A549 (cell line): Measurements from ENCODE around the gene KIR2DL4. TPM values are rescaled to one million over a fixed set of nuclear protein-coding genes. Genes with fewer than 3 reads are reported as not detected.
A peak's percentile ranks its signal among the peaks of the same experiment; 100 is the strongest.

Experiments
- ATAC-seq, 2 experiments: fragments of 200-7000 bp in 1 of 2; fragments of >200 bp in 1 of 2; cut with Nextera tagmentation in 1 of 2; cut with Tn5 transposase in 1 of 2; 3 replicates each; pipeline versions ENCODE4 v1.8.0 to v1.9.1; 2018 to 2020; ENCODE audit warnings: mild to moderate bottlenecking in 1 of 2, moderate library complexity in 1 of 2
- CTCF ChIA-PET: fragments of 300-600 bp; sonication (Branson Sonifier 250); formaldehyde crosslinking; extraction: SDS; loops from one replicate; lab custom pipeline; 2021; ENCODE audit warnings: antibody characterized with exemption, inconsistent platforms; lab: Yijun Ruan, JAX
- POLR2A ChIA-PET: fragments of 350-600 bp; formaldehyde crosslinking; extraction: SDS; loops from one replicate; lab custom pipeline; 2021; ENCODE audit warnings: antibody characterized with exemption, inconsistent platforms; lab: Yijun Ruan, JAX
- DNase-seq, 2 experiments: peaks; one replicate each; pipeline versions ENCODE4 v3.0.0 to v3.0.0-alpha.2; 2011 to 2016; ENCODE audit warnings: low read depth in 1 of 2, low spot score in 1 of 2
- FAIRE-seq: peaks from 2 replicates; lab custom pipeline; 2011; peaks lifted over from hg19 to GRCh38; lab: Jason Lieb, UNC
- H3K27ac ChIP-seq, 2 experiments: fragments of >200 bp; sonication (Bioruptor Twin); formaldehyde crosslinking; 3 replicates each; pipeline ENCODE4 v1.5.1; 2016 to 2017
- H3K4me1 ChIP-seq: fragments of >200 bp; sonication (Bioruptor Twin); formaldehyde crosslinking; 3 replicates; pipeline ENCODE4 v1.6.1; 2016
- H3K4me2 ChIP-seq: fragments of >200 bp; sonication (Bioruptor Twin); formaldehyde crosslinking; 3 replicates; pipeline ENCODE4 v1.6.1; 2016
- H3K4me3 ChIP-seq: fragments of >200 bp; sonication (Bioruptor Twin); formaldehyde crosslinking; 3 replicates; pipeline ENCODE4 v1.5.1; 2016
- H3K9me3 ChIP-seq: fragments of >200 bp; sonication (Bioruptor Twin); formaldehyde crosslinking; 3 replicates; pipeline ENCODE4 v1.6.1; 2016
- CBX2 ChIP-seq: fragments of 200-600 bp; sonication (generic); IDR thresholded peaks from 2 replicates; pipeline ENCODE4 v1.6.1; 2016; ENCODE audit warnings: low read depth, mild to moderate bottlenecking, borderline replicate concordance
- CBX8 ChIP-seq: fragments of 200-600 bp; sonication (generic); IDR thresholded peaks from 2 replicates; pipeline ENCODE4 v1.6.1; 2016
- CEBPB ChIP-seq, 2 experiments: fragments of >200 bp in 1 of 2; sonication (Bioruptor Twin) in 1 of 2; formaldehyde crosslinking in 1 of 2; IDR thresholded peaks; 2 replicates each; pipeline ENCODE4 v1.6.1; 2012 to 2016
- CHD4 ChIP-seq: fragments of 200-600 bp; sonication (generic); IDR thresholded peaks from 2 replicates; pipeline ENCODE4 v1.6.1; 2016; ENCODE audit warnings: antibody characterized with exemption, mild to moderate bottlenecking, borderline replicate concordance
- EHF ChIP-seq: fragments of 250-450 bp; sonication (Bioruptor Pico); IDR thresholded peaks from 2 replicates; pipeline ENCODE4 v1.5.0; 2020; ENCODE audit warnings: mild to moderate bottlenecking
- ESRRA ChIP-seq: fragments of 150-350 bp; IDR thresholded peaks from 2 replicates; pipeline ENCODE4 v1.6.1; 2014; ENCODE audit warnings: mild to moderate bottlenecking, low read length, borderline replicate concordance
- FOSL2 ChIP-seq, 2 experiments: fragments of 450-650 bp in 1 of 2; fragments of >200 bp in 1 of 2; sonication (Bioruptor Twin) in 1 of 2; formaldehyde crosslinking; IDR thresholded peaks; 2 replicates each; pipeline versions ENCODE4 v1.5.0 to v1.6.1; 2016 to 2020; ENCODE audit warnings: mild to moderate bottlenecking in 1 of 2, moderate library complexity in 1 of 2
- HOXA7 ChIP-seq: fragments of 250-450 bp; sonication (Bioruptor Pico); IDR thresholded peaks from 2 replicates; pipeline ENCODE4 v1.5.0; 2020; ENCODE audit warnings: mild to moderate bottlenecking, moderate library complexity
- KDM5A ChIP-seq: fragments of 200-600 bp; sonication (generic); IDR thresholded peaks from 2 replicates; pipeline ENCODE4 v1.6.1; 2016; ENCODE audit warnings: antibody characterized with exemption, mild to moderate bottlenecking
- MAFK ChIP-seq: fragments of 450-650 bp; IDR thresholded peaks from 2 replicates; pipeline ENCODE4 v1.6.1; 2014; ENCODE audit not compliant: partially characterized antibody
- MAZ ChIP-seq: fragments of 150-350 bp; IDR thresholded peaks from 2 replicates; pipeline ENCODE4 v1.6.1; 2014; ENCODE audit warnings: antibody characterized with exemption, low read depth, low read length, borderline replicate concordance
- NFE2L2 ChIP-seq: fragments of 150-350 bp; conservative IDR thresholded peaks from 2 replicates; pipeline ENCODE4 v1.6.1; 2014; ENCODE audit warnings: low read length
- POLR2AphosphoS2 ChIP-seq: conservative IDR thresholded peaks from 2 replicates; pipeline ENCODE4 v1.6.1; 2012; ENCODE audit warnings: low read length, improper control_type of control experiment, inconsistent platforms
- RNF2 ChIP-seq: fragments of 200-600 bp; sonication (generic); IDR thresholded peaks from 2 replicates; pipeline ENCODE4 v1.6.1; 2016; ENCODE audit warnings: low read depth, mild to moderate bottlenecking, antibody characterized with exemption, moderate library complexity, borderline replicate concordance
- SMC3 ChIP-seq: fragments of >200 bp; sonication (Bioruptor Twin); formaldehyde crosslinking; IDR thresholded peaks from 3 replicates; pipeline ENCODE4 v1.6.1; 2018; ENCODE audit warnings: inconsistent platforms
- TFCP2L1 ChIP-seq: fragments of 250-450 bp; sonication (Bioruptor Pico); IDR thresholded peaks from 2 replicates; pipeline ENCODE4 v1.5.0; 2021; ENCODE audit warnings: mild to moderate bottlenecking
- ZNF302 ChIP-seq: fragments of 250-450 bp; sonication (Bioruptor Pico); IDR thresholded peaks from 2 replicates; pipeline ENCODE4 v1.9.0; 2021; ENCODE audit warnings: inconsistent platforms, mild to moderate bottlenecking, moderate library complexity
- ZSCAN20 ChIP-seq: fragments of 250-450 bp; sonication (Bioruptor Pico); IDR thresholded peaks from 2 replicates; pipeline ENCODE4 v1.8.0; 2022; ENCODE audit warnings: mild to moderate bottlenecking, moderate library complexity
- WGBS: methylation state at CpG from one replicate; pipeline ENCODE4 v1.1.6; 2017; ENCODE audit errors: missing lambda C conversion rate; 5-methylcytosine and 5-hydroxymethylcytosine counted together
- polyA plus RNA-seq, 4 experiments: library from polyadenylated mRNA; depleted of rRNA in 3 of 4; stranded (reverse); fragments of >200 nt; fragmentation: RNase III in 1 of 4; extraction: RNeasy Plus Mini Kit Qiagen cat#74134 plus additional on column Dnase treatment in 1 of 4; gene quantifications; 2 replicates in 3 of 4; 3 replicates in 1 of 4; pipeline ENCODE4 v1.2.3, GENCODE V29; 2011 to 2017
- TF ChIP-seq, protein P1 (sequence below): fragments of 250-450 bp; sonication (Bioruptor Pico); IDR thresholded peaks from 2 replicates; pipeline ENCODE4 v1.5.0; 2021; ENCODE audit warnings: mild to moderate bottlenecking, moderate library complexity, borderline replicate concordance
- TF ChIP-seq, protein P2 (sequence below): fragments of 250-450 bp; sonication (Bioruptor Pico); IDR thresholded peaks from 2 replicates; pipeline ENCODE4 v1.5.0; 2020; ENCODE audit warnings: low read depth, mild to moderate bottlenecking, moderate library complexity
- TF ChIP-seq, protein P3 (sequence below): fragments of 450-650 bp; IDR thresholded peaks from 2 replicates; pipeline ENCODE4 v1.6.1; 2014; ENCODE audit warnings: antibody characterized with exemption
- TF ChIP-seq, protein P4 (sequence below): fragments of >200 bp; sonication (Bioruptor Twin); formaldehyde crosslinking; IDR thresholded peaks from 3 replicates; pipeline ENCODE4 v1.5.1; 2016
- TF ChIP-seq, protein P5 (sequence below): IDR thresholded peaks from 2 replicates; pipeline ENCODE4 v1.6.1; 2012; ENCODE audit warnings: low read depth, borderline replicate concordance

KIR2DL4 gene
- polyA plus RNA-seq, 2 of the 4 experiments (the other 2 are of a cell fraction), result not detected

DNA sequence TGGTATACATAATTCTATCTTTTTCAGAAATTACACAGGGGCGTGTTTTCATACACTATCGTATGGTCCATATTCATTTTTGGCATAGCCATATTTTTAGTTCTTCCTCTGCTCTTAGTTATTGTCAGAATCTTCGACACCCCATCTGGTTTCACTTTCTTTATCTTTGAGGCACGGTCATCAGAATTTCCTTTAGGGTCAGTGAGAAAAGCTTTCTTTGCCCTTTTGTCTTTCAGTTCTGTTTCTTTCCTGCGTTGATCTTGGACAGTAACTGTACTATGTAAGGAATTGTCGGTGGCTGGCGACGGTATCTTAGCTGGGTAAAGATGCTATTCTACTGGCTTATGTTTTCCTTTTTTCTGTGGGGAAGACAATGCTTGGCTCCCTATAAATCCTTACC is 10.6 kb upstream of the KIR2DL4 start:
- WGBS, result 13% methylated on average over 8 of the region's 8 CpGs
- H3K4me1 ChIP-seq, result no peaks in the 10 kb centered on the region
- POLR2A ChIA-PET, result no interaction called here
- FAIRE-seq, result no peak
- no peak for DNase-seq
- H3K4me2 ChIP-seq, result peak overlapping the region; percentile 49
- no peak for ATAC-seq
- peak overlapping the region; percentile 23; the same call in 1 of the 3 replicates for H3K4me3 ChIP-seq
- H3K9me3 ChIP-seq, result no peaks in the 10 kb centered on the region
- CTCF ChIA-PET, result no interaction called here
- H3K27ac ChIP-seq, result no peak overlapping the region
- no peak for TF ChIP-seq CEBPB (IDR thresholded peaks at IDR 0.05)
- no peak for TF ChIP-seq ESRRA
- TF ChIP-seq ZNF302 (CRISPR knock-in tag), result no peak
- no peak for TF ChIP-seq KDM5A
- no peak for TF ChIP-seq CBX8

DNA sequence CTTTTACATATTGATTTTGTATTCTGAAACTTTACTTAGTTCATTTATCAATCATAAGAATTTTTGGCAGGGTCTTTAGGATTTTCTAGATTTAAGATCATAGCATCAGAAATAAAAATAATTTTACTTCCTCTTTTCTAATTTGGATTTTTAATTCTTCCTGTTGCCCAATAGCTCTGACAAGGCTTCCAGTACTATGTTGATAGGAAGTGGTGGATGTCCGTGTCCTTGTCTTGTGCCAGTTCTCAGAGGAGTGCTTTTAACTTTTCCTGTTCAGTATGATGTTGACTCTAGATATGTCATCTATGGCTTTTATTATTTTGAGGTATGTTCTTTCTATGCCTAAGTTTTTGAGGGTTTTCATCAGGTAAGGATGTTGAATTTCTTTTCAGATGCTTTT is 7.7 kb upstream of the KIR2DL4 start:
- 2% methylated on average over 1 of the region's 1 CpG for WGBS
- ChIA-PET CTCF (no interaction called here), POLR2A (no interaction called here)
- H3K4me1 ChIP-seq, result no peaks in the 10 kb centered on the region
- ATAC-seq, result no peak
- H3K4me2 ChIP-seq, result no peak overlapping the region
- no peaks in the 10 kb centered on the region for H3K9me3 ChIP-seq
- TF ChIP-seq, protein P1, sequence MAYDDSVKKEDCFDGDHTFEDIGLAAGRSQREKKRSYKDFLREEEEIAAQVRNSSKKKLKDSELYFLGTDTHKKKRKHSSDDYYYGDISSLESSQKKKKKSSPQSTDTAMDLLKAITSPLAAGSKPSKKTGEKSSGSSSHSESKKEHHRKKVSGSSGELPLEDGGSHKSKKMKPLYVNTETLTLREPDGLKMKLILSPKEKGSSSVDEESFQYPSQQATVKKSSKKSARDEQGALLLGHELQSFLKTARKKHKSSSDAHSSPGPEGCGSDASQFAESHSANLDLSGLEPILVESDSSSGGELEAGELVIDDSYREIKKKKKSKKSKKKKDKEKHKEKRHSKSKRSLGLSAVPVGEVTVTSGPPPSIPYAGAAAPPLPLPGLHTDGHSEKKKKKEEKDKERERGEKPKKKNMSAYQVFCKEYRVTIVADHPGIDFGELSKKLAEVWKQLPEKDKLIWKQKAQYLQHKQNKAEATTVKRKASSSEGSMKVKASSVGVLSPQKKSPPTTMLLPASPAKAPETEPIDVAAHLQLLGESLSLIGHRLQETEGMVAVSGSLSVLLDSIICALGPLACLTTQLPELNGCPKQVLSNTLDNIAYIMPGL (CRISPR knock-in tag), result no peak
- TF ChIP-seq MAZ (no peak), CBX8 (no peak), CBX2 (no peak), SMC3 (no peak), POLR2AphosphoS2 (no peak), ZSCAN20 (CRISPR knock-in tag) (no peak), FOSL2 (IDR thresholded peaks at IDR 0.05) (no peak), FOSL2 (CRISPR knock-in tag; IDR thresholded peaks at IDR 0.05) (no peak), TFCP2L1 (CRISPR knock-in tag) (no peak), RNF2 (no peak), HOXA7 (no peak), MAFK (no peak), CHD4 (no peak), NFE2L2 (no peak), EHF (no peak)
- TF ChIP-seq, protein P2, sequence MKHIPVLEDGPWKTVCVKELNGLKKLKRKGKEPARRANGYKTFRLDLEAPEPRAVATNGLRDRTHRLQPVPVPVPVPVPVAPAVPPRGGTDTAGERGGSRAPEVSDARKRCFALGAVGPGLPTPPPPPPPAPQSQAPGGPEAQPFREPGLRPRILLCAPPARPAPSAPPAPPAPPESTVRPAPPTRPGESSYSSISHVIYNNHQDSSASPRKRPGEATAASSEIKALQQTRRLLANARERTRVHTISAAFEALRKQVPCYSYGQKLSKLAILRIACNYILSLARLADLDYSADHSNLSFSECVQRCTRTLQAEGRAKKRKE (CRISPR knock-in tag), result no peak
- TF ChIP-seq, protein P3, sequence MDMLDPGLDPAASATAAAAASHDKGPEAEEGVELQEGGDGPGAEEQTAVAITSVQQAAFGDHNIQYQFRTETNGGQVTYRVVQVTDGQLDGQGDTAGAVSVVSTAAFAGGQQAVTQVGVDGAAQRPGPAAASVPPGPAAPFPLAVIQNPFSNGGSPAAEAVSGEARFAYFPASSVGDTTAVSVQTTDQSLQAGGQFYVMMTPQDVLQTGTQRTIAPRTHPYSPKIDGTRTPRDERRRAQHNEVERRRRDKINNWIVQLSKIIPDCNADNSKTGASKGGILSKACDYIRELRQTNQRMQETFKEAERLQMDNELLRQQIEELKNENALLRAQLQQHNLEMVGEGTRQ, result no peak
- TF ChIP-seq, protein P4, sequence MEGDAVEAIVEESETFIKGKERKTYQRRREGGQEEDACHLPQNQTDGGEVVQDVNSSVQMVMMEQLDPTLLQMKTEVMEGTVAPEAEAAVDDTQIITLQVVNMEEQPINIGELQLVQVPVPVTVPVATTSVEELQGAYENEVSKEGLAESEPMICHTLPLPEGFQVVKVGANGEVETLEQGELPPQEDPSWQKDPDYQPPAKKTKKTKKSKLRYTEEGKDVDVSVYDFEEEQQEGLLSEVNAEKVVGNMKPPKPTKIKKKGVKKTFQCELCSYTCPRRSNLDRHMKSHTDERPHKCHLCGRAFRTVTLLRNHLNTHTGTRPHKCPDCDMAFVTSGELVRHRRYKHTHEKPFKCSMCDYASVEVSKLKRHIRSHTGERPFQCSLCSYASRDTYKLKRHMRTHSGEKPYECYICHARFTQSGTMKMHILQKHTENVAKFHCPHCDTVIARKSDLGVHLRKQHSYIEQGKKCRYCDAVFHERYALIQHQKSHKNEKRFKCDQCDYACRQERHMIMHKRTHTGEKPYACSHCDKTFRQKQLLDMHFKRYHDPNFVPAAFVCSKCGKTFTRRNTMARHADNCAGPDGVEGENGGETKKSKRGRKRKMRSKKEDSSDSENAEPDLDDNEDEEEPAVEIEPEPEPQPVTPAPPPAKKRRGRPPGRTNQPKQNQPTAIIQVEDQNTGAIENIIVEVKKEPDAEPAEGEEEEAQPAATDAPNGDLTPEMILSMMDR, result no peak
- TF ChIP-seq, protein P5, sequence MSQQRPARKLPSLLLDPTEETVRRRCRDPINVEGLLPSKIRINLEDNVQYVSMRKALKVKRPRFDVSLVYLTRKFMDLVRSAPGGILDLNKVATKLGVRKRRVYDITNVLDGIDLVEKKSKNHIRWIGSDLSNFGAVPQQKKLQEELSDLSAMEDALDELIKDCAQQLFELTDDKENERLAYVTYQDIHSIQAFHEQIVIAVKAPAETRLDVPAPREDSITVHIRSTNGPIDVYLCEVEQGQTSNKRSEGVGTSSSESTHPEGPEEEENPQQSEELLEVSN, result no peak
- no peak overlapping the region for H3K4me3 ChIP-seq
- no peak for FAIRE-seq
- no peak overlapping the region for H3K27ac ChIP-seq
- no peak for DNase-seq
